Measurements from ENCODE around the gene ABCC4. TPM values are rescaled to one million over a fixed set of nuclear protein-coding genes. Genes with fewer than 3 reads are reported as not detected.

Gene ABCC4
- total and polyA plus RNA-seq, 9 of the 15 experiments (the other 6 are each of a cell fraction or from before 2014, with no cell fraction given): 9.4 to 46.1 (median 25.4) TPM

GRCh38 chr13:95264225-95264624 is 37.0 kb downstream of the ABCC4 start (continued):
- TF ChIP-seq ZNF561 (CRISPR knock-in tag; conservative IDR thresholded peaks at IDR 0.05) (no peak), ZNF217 (CRISPR knock-in tag; IDR thresholded peaks at IDR 0.05) (no peak), MBD2 (IDR thresholded peaks at IDR 0.05; ENCODE audit: borderline replicate concordance, low read depth) (no peak), FOXP1 (CRISPR knock-in tag; IDR thresholded peaks at IDR 0.05) (no peak), WHSC1 (IDR thresholded peaks at IDR 0.05; ENCODE audit: low read length) (no peak), NFE2L1 (tag; IDR thresholded peaks at IDR 0.05; ENCODE audit: borderline replicate concordance, low read depth) (no peak), ZNF445 (CRISPR knock-in tag; IDR thresholded peaks at IDR 0.05; ENCODE audit: low read depth) (no peak), NEUROD1 (IDR thresholded peaks at IDR 0.05; ENCODE audit: borderline replicate concordance, low read depth, low read length, partially characterized antibody) (no peak), CEBPB (tag; IDR thresholded peaks at IDR 0.05) (peak; percentile 92), TRIM24 (IDR thresholded peaks at IDR 0.05) (peak; percentile 17 to 40; a peak in 2 of 4 replicates), RNF219 (CRISPR knock-in tag; IDR thresholded peaks at IDR 0.05) (no peak), CHAMP1 (IDR thresholded peaks at IDR 0.05) (no peak), CEBPG (CRISPR knock-in tag; IDR thresholded peaks at IDR 0.05) (peak; percentile 70; the same call in 1 of the 2 replicates), CEBPG (tag; conservative IDR thresholded peaks at IDR 0.05 in 1 of 2, IDR thresholded peaks at IDR 0.05 in 1 of 2) (peak; percentile 82 to 89), MECOM (CRISPR knock-in tag; IDR thresholded peaks at IDR 0.05) (0 out of 2 replicates have a peak, but pooled peaks have one; percentile 13), OTX1 (CRISPR knock-in tag; IDR thresholded peaks at IDR 0.05) (no peak), NR4A1 (CRISPR knock-in tag; IDR thresholded peaks at IDR 0.05) (no peak), NR4A1 (tag; IDR thresholded peaks at IDR 0.05) (no peak), MXI1 (IDR thresholded peaks at IDR 0.05; ENCODE audit: low read depth, low read length) (no peak), NFIX (CRISPR knock-in tag; IDR thresholded peaks at IDR 0.05; ENCODE audit: low read depth) (no peak), CTCFL (IDR thresholded peaks at IDR 0.05; ENCODE audit: borderline replicate concordance, insufficient read depth, low read depth, low read length, poor library complexity, severe bottlenecking) (no peak), ZBTB17 (CRISPR knock-in tag; IDR thresholded peaks at IDR 0.05) (no peak), ZNF695 (CRISPR knock-in tag; IDR thresholded peaks at IDR 0.05) (no peak)

All from K562 (cell line).